Activated naive CD8-positive, alpha-beta T cell treated with anti-CD3 and anti-CD28 coated beads, Interleukin-2, amount 10 ng/mL, durations not matched to agents 7 days and 5 days (primary cell): ENCODE results near the gene FCF1. TPM values are rescaled to one million over a fixed set of nuclear protein-coding genes. Genes with fewer than 3 reads are reported as not detected.
A peak's percentile ranks its signal among the peaks of the same experiment; 100 is the strongest.

Experiments
- ATAC-seq: fragments of 150-1000 bp; cut with Tn5 transposase; one replicate; pipeline ENCODE4 v1.10.0; 2021; ENCODE audit warnings: low read depth, moderate library complexity
- POLR2A ChIA-PET: fragments of 350-600 bp; sonication (Branson Sonifier 250); formaldehyde crosslinking; loops from one replicate; lab custom pipeline; 2021; ENCODE audit warnings: antibody characterized with exemption; lab: Charles Lee
- DNase-seq: peaks from one replicate; pipeline ENCODE4 v3.0.0; 2021
- H3K27ac Mint-ChIP-seq: one replicate; pipeline ENCODE4 v1.8.0; 2022; ENCODE audit warnings: mild to moderate bottlenecking, mixed read lengths
- H3K27me3 Mint-ChIP-seq: one replicate; pipeline ENCODE4 v1.8.0; 2022; ENCODE audit warnings: mild to moderate bottlenecking, moderate library complexity, mixed read lengths
- H3K36me3 Mint-ChIP-seq: one replicate; pipeline ENCODE4 v1.8.0; 2021; ENCODE audit warnings: mild to moderate bottlenecking, mixed read lengths
- H3K4me1 Mint-ChIP-seq: one replicate; pipeline ENCODE4 v1.8.0; 2021; ENCODE audit warnings: mixed read lengths
- H3K4me3 Mint-ChIP-seq: one replicate; pipeline ENCODE4 v1.8.0; 2022; ENCODE audit warnings: mild to moderate bottlenecking, moderate library complexity, mixed read lengths
- H3K9me3 Mint-ChIP-seq: one replicate; pipeline ENCODE4 v1.8.0; 2021; ENCODE audit warnings: mixed read lengths
- total RNA-seq, 2 experiments: library from RNA; stranded (reverse); gene quantifications; one replicate each; pipeline ENCODE4 v1.2.3, GENCODE V29; 2021

The FCF1 gene, protein sequence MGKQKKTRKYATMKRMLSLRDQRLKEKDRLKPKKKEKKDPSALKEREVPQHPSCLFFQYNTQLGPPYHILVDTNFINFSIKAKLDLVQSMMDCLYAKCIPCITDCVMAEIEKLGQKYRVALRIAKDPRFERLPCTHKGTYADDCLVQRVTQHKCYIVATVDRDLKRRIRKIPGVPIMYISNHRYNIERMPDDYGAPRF
- total RNA-seq: 10 to 100 TPM; 53.9 to 57.9 TPM

GRCh38 chr14:74712499-74713394 is at the start of gene FCF1, which contains the start of gene AREL1:
Gene FCF1 (plus strand): TSS chr14:74713144. CDS start chr14:74713198, 54 bp downstream.
Gene AREL1 (minus strand): TSS chr14:74713080. CDS start chr14:74685615, 27,465 bp downstream.
- ATAC-seq (peak; percentile 92), DNase-seq (peak; percentile 79)
- no peaks in the 10 kb centered on the region for H3K27me3 Mint-ChIP-seq
- peak within 1 kb of the TSS; percentile 98 for H3K27ac Mint-ChIP-seq
- peaks cover 15% of the 10 kb centered on the region for H3K36me3 Mint-ChIP-seq
- POLR2A ChIA-PET: interaction anchor here (0.6 to 1.4 kb wide), 4 partner anchors 14 to 220 kb away, joined by 3 to 6 read pairs (median 3); partner anchors contain the start of genes ISCA2 and NPC2
- H3K9me3 Mint-ChIP-seq: no peaks in the 10 kb centered on the region
- peak within 1 kb of the TSS; percentile 98 for H3K4me3 Mint-ChIP-seq
- peaks cover 38% of the 10 kb centered on the region for H3K4me1 Mint-ChIP-seq

- peaks cover 28% of the 10 kb centered on the region for H3K36me3 Mint-ChIP-seq
- H3K4me3 Mint-ChIP-seq: no peak overlapping the region
- peaks cover 6% of the 10 kb centered on the region for H3K4me1 Mint-ChIP-seq
- ATAC-seq (no peak), DNase-seq (no peak)
- peak overlapping the region; percentile 50 for H3K27ac Mint-ChIP-seq
- no peaks in the 10 kb centered on the region for H3K9me3 Mint-ChIP-seq
- POLR2A ChIA-PET: no interaction called here
- no peaks in the 10 kb centered on the region for H3K27me3 Mint-ChIP-seq
Observed at GRCh38 chr14:74663884-74664283, 49.1 kb upstream of the FCF1 start.

- Mint-ChIP-seq H3K4me3 (no peak overlapping the region), H3K36me3 (peaks cover 31% of the 10 kb centered on the region), H3K4me1 (peaks cover 6% of the 10 kb centered on the region), H3K9me3 (no peaks in the 10 kb centered on the region), H3K27ac (no peak overlapping the region), H3K27me3 (no peaks in the 10 kb centered on the region)
- ATAC-seq (no peak), DNase-seq (no peak)
- POLR2A ChIA-PET: interaction anchor here (0.6 to 1.3 kb wide), 2 partner anchors 41 to 186 kb away, joined by 3 read pairs; no protein-coding TSS in a partner anchor
Observed at GRCh38 chr14:74664717-74665116, 48.2 kb upstream of the FCF1 start.

- Mint-ChIP-seq H3K4me3 (no peak overlapping the region), H3K27ac (no peak overlapping the region), H3K4me1 (peaks cover 6% of the 10 kb centered on the region), H3K27me3 (no peaks in the 10 kb centered on the region), H3K9me3 (no peaks in the 10 kb centered on the region), H3K36me3 (peaks cover 33% of the 10 kb centered on the region)
- ATAC-seq (no peak), DNase-seq (no peak)
- POLR2A ChIA-PET: no interaction called here
Observed at GRCh38 chr14:74667758-74668157, 45.2 kb upstream of the FCF1 start.

GRCh38 chr14:74669256-74669655 is 43.7 kb upstream of the FCF1 start:
- DNase-seq (no peak), ATAC-seq (no peak)
- Mint-ChIP-seq H3K27me3 (no peaks in the 10 kb centered on the region), H3K27ac (no peak overlapping the region), H3K4me1 (peaks cover 6% of the 10 kb centered on the region), H3K36me3 (peaks cover 23% of the 10 kb centered on the region), H3K4me3 (no peak overlapping the region), H3K9me3 (no peaks in the 10 kb centered on the region)
- POLR2A ChIA-PET: no interaction called here

DNA sequence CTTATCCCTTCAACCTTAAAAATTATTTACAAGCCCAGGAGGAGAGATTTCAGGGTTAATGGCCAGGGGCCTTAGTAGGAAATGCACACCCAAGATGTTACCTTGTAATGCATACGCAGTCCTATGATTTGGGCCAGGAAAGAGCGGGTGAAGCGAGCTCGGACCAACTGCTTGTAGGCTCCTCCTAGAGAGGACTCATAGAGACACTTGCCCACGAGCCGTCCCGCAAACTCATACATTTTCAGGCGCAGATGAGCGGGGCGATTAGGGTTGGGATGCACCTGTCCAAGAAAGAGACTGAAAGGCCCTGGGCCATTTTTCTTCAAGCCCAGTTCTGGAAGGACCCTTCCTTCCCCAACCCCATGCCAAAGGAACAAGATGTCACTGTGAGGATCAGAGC is 43.1 kb upstream of the FCF1 start:
- H3K4me1 Mint-ChIP-seq: peaks cover 6% of the 10 kb centered on the region
- no peaks in the 10 kb centered on the region for H3K9me3 Mint-ChIP-seq
- H3K27ac Mint-ChIP-seq: no peak overlapping the region
- no peaks in the 10 kb centered on the region for H3K27me3 Mint-ChIP-seq
- peaks cover 22% of the 10 kb centered on the region for H3K36me3 Mint-ChIP-seq
- POLR2A ChIA-PET: no interaction called here
- H3K4me3 Mint-ChIP-seq: no peak overlapping the region
- no peak for DNase-seq
- no peak for ATAC-seq

DNA sequence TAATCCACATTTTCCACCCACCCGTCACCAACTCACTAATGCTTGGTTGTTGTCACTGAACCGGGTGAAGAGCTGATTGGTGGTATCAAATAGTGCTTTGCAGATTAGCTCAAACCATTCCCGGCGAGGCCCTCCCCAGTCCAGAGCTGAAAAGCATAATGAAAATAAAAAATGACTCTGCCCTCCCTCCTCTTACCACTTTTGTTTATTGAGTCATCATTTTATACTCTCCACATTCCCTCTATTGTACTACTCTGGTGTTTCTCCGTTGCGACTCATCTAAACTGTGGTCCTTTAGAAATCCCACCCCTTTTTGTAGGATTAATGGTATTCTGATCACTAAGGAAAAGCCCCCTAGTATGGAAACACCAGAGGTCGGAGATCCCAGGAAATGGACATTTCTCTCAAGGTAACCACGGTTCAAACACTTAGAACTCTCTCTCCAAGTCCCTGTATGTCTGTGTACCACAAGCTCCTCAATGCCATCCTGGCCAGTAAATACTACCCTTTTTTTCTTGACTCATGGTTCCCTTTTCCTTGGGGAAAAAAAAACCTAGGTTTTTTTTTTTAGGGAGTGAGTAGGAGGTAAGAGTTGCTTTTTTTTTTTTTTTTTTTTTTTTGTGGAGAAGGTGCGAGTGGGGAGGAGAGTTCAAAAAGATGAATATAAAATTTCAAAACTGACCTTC is 42.1 kb upstream of the FCF1 start:
- ATAC-seq: no peak
- Mint-ChIP-seq H3K36me3 (peaks cover 19% of the 10 kb centered on the region), H3K27ac (no peak overlapping the region), H3K4me3 (no peak overlapping the region), H3K9me3 (no peaks in the 10 kb centered on the region), H3K27me3 (no peaks in the 10 kb centered on the region), H3K4me1 (peaks cover 3% of the 10 kb centered on the region)
- no peak for DNase-seq
- POLR2A ChIA-PET: no interaction called here

DNA sequence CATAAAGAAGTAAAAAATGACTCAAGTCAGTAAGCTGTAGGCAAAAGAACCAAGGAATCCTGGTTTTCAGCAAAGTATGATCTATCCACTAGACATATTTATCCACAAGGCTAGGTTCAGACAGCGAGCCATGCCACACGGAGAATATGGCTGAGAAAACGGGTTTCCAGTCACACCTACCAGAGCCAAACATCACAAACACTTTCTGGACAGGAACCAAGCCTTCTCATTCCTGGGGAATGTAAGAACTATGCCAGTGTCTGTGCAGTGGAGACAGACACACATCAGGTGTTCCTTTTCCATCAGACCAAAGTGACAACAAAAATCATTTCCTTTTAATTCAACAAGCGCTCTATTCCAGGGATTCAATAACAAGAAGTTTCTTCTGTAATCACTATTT is 41.2 kb upstream of the FCF1 start:
- Mint-ChIP-seq H3K4me3 (no peak overlapping the region), H3K27ac (no peak overlapping the region), H3K9me3 (no peaks in the 10 kb centered on the region), H3K36me3 (peaks cover 19% of the 10 kb centered on the region), H3K27me3 (no peaks in the 10 kb centered on the region), H3K4me1 (no peaks in the 10 kb centered on the region)
- DNase-seq: no peak
- no peak for ATAC-seq
- POLR2A ChIA-PET: no interaction called here

GRCh38 chr14:74673768-74674167 is 39.2 kb upstream of the FCF1 start:
- Mint-ChIP-seq H3K9me3 (no peaks in the 10 kb centered on the region), H3K27ac (no peak overlapping the region), H3K4me1 (no peaks in the 10 kb centered on the region), H3K27me3 (no peaks in the 10 kb centered on the region), H3K4me3 (no peak overlapping the region), H3K36me3 (peaks cover 12% of the 10 kb centered on the region)
- no peak for ATAC-seq
- POLR2A ChIA-PET: no interaction called here
- DNase-seq: no peak

DNA sequence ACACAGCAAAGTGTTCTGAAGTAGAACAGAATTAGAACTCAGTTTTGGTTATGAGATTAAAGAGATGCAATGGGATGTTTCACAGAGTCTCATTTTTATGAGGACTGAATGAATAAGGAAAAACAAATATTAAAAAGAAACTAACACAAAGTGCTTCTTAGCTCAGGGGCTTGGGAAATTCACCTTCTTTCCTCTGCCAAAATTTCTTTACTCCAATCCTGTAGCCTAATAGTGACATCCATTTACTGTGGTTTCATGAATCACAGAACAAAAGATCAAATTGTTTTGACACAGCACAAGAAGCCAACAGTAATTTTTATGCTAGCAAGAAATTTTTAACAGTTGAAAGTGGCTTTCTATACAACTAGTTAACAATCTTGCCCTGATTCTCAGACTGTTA is 37.7 kb upstream of the FCF1 start:
- Mint-ChIP-seq H3K27ac (peak overlapping the region; percentile 28), H3K4me1 (no peaks in the 10 kb centered on the region), H3K36me3 (peaks cover 10% of the 10 kb centered on the region), H3K27me3 (no peaks in the 10 kb centered on the region), H3K9me3 (no peaks in the 10 kb centered on the region), H3K4me3 (no peak overlapping the region)
- POLR2A ChIA-PET: no interaction called here
- ATAC-seq (no peak), DNase-seq (no peak)

- H3K27me3 Mint-ChIP-seq: no peaks in the 10 kb centered on the region
Observed at GRCh38 chr14:74682169-74682952, 30.6 kb upstream of the FCF1 start.

GRCh38 chr14:74683406-74683805 is 29.5 kb upstream of the FCF1 start:
- ATAC-seq (no peak), DNase-seq (no peak)
- Mint-ChIP-seq H3K9me3 (no peaks in the 10 kb centered on the region), H3K27ac (no peak overlapping the region), H3K4me1 (peaks cover 16% of the 10 kb centered on the region), H3K4me3 (no peak overlapping the region), H3K27me3 (no peaks in the 10 kb centered on the region), H3K36me3 (peaks cover 24% of the 10 kb centered on the region)
- POLR2A ChIA-PET: no interaction called here

More at GRCh38 chr14:74682169-74682952, 30.6 kb upstream of the FCF1 start:
- Mint-ChIP-seq H3K36me3 (peaks cover 22% of the 10 kb centered on the region), H3K9me3 (no peaks in the 10 kb centered on the region), H3K4me1 (peaks cover 16% of the 10 kb centered on the region), H3K27ac (no peak overlapping the region), H3K4me3 (no peak overlapping the region)
- DNase-seq (no peak), ATAC-seq (no peak)
- POLR2A ChIA-PET: no interaction called here

GRCh38 chr14:74684434-74684833 is 28.5 kb upstream of the FCF1 start:
- H3K27ac Mint-ChIP-seq: peak overlapping the region; percentile 22
- H3K4me1 Mint-ChIP-seq: peaks cover 16% of the 10 kb centered on the region
- no peak for ATAC-seq
- H3K27me3 Mint-ChIP-seq: no peaks in the 10 kb centered on the region
- POLR2A ChIA-PET: no interaction called here
- DNase-seq: no peak
- H3K36me3 Mint-ChIP-seq: peaks cover 30% of the 10 kb centered on the region
- H3K4me3 Mint-ChIP-seq: no peak overlapping the region
- no peaks in the 10 kb centered on the region for H3K9me3 Mint-ChIP-seq
